CD4-positive, alpha-beta T cell treated with Interleukin-21 for 1 hour (primary cell): ENCODE results near the gene CAMK1D.
A peak's percentile ranks its signal among the peaks of the same experiment; 100 is the strongest.
"Not testable (repeated sequence)": the region's sequence is repeated elsewhere in the genome, so short reads cannot be mapped to it uniquely, and the experiment has no call there.

Source experiments
- DNase-seq: peaks from one replicate; pipeline ENCODE4 v3.0.0-alpha.2; 2020

Gene CAMK1D

GRCh38 chr10:12470719-12471118 lies 121.4 kb downstream of the CAMK1D start:
- no peak for DNase-seq

GRCh38 chr10:12471135-12471534 lies 121.8 kb downstream of the CAMK1D start:
- DNase-seq = no peak

GRCh38 chr10:12473491-12473890 lies 124.1 kb downstream of the CAMK1D start:
- no peak for DNase-seq

- no peak for DNase-seq
Observed at GRCh38 chr10:12474727-12475412, 125.5 kb downstream of the CAMK1D start.

GRCh38 chr10:12476656-12477055 lies 127.3 kb downstream of the CAMK1D start:
- no peak for DNase-seq

- DNase-seq = no peak
Observed at GRCh38 chr10:12479437-12479844, 130.1 kb downstream of the CAMK1D start.

GRCh38 chr10:12479924-12480323 lies 130.6 kb downstream of the CAMK1D start:
- no peak for DNase-seq

- DNase-seq = no peak
Observed at GRCh38 chr10:12480440-12480839, 131.1 kb downstream of the CAMK1D start.

GRCh38 chr10:12481924-12482323 lies 132.6 kb downstream of the CAMK1D start:
- DNase-seq = no peak

GRCh38 chr10:12482587-12482986 lies 133.2 kb downstream of the CAMK1D start:
- DNase-seq = no peak

GRCh38 chr10:12484002-12484918 lies 134.9 kb downstream of the CAMK1D start:
- no peak for DNase-seq

- peak; percentile 5 for DNase-seq
Observed at GRCh38 chr10:12484941-12485805, 135.8 kb downstream of the CAMK1D start.

- no peak for DNase-seq
Observed at GRCh38 chr10:12487366-12487765, 138.0 kb downstream of the CAMK1D start.

GRCh38 chr10:12488626-12489025 lies 139.3 kb downstream of the CAMK1D start:
- DNase-seq = no peak

GRCh38 chr10:12489357-12489756 lies 140.0 kb downstream of the CAMK1D start:
- DNase-seq = no peak

- no peak for DNase-seq
Observed at GRCh38 chr10:12489806-12490205, 140.5 kb downstream of the CAMK1D start.

GRCh38 chr10:12490963-12491362 lies 141.6 kb downstream of the CAMK1D start:
- DNase-seq = no peak

GRCh38 chr10:12491491-12491890 lies 142.1 kb downstream of the CAMK1D start:
- no peak for DNase-seq

GRCh38 chr10:12492016-12492415 lies 142.7 kb downstream of the CAMK1D start:
- no peak for DNase-seq

- DNase-seq = not testable (repeated sequence)
Observed at GRCh38 chr10:12497046-12497445, 147.7 kb downstream of the CAMK1D start.

- no peak for DNase-seq
Observed at GRCh38 chr10:12499076-12499986, 150.0 kb downstream of the CAMK1D start.
